Stimulated activated CD8-positive, alpha-beta memory T cell treated with anti-CD3 and anti-CD28 coated beads, Interleukin-15, amount 100 ng/mL, for 24 hours (primary cell): ENCODE results near the gene SPATA13.
"Not testable (repeated sequence)": the region's sequence is repeated elsewhere in the genome, so short reads cannot be mapped to it uniquely, and the experiment has no call there.

Experiments
- DNase-seq: peaks from one replicate; pipeline ENCODE4 v3.0.0-alpha.2; 2020; ENCODE audit warnings: low read depth

SPATA13 gene

GRCh38 chr13:24318878-24319277, 158.4 kb downstream of the SPATA13 start:
- not testable (repeated sequence) for DNase-seq

- not testable (repeated sequence) for DNase-seq
Measured at GRCh38 chr13:24319641-24320040, 159.1 kb downstream of the SPATA13 start.

GRCh38 chr13:24321416-24321815, 160.9 kb downstream of the SPATA13 start:
- not testable (repeated sequence) for DNase-seq

GRCh38 chr13:24322470-24322869, 161.9 kb downstream of the SPATA13 start:
- not testable (repeated sequence) for DNase-seq

GRCh38 chr13:24323036-24323738, 162.7 kb downstream of the SPATA13 start:
- DNase-seq, result no peak

GRCh38 chr13:24323739-24324075, 163.2 kb downstream of the SPATA13 start:
- DNase-seq, result no peak

GRCh38 chr13:24327598-24327997, 167.1 kb downstream of the SPATA13 start:
- not testable (repeated sequence) for DNase-seq

- DNase-seq, result no peak
Measured at GRCh38 chr13:24328145-24328544, 167.6 kb downstream of the SPATA13 start.

- DNase-seq, result no peak
Measured at GRCh38 chr13:24338721-24339120, 178.2 kb downstream of the SPATA13 start.

GRCh38 chr13:24339937-24340607, 179.6 kb downstream of the SPATA13 start:
- no peak for DNase-seq

GRCh38 chr13:24340608-24340955, 180.1 kb downstream of the SPATA13 start:
- DNase-seq, result no peak

- no peak for DNase-seq
Measured at GRCh38 chr13:24341439-24341838, 180.9 kb downstream of the SPATA13 start.

GRCh38 chr13:24348385-24348784, 187.9 kb downstream of the SPATA13 start:
- DNase-seq, result no peak

GRCh38 chr13:24348797-24349515, 188.4 kb downstream of the SPATA13 start:
- no peak for DNase-seq

GRCh38 chr13:24349778-24350664, 189.5 kb downstream of the SPATA13 start:
- not testable (repeated sequence) for DNase-seq

- DNase-seq, result no peak
Measured at GRCh38 chr13:24351423-24351822, 190.9 kb downstream of the SPATA13 start.

- DNase-seq, result no peak
Measured at GRCh38 chr13:24353736-24354135, 193.2 kb downstream of the SPATA13 start.

- no peak for DNase-seq
Measured at GRCh38 chr13:24355103-24355502, 194.6 kb downstream of the SPATA13 start.

GRCh38 chr13:24356270-24356669, 195.8 kb downstream of the SPATA13 start:
- no peak for DNase-seq
